GM18505 (cell line): Measurements from ENCODE around the gene HNRNPUL1.
"Not testable (repeated sequence)": the region's sequence is repeated elsewhere in the genome, so short reads cannot be mapped to it uniquely, and the experiment has no call there.

Experiments used
- ATAC-seq: cut with Tn5 transposase; IDR thresholded peaks from one replicate; pipeline ENCODE4 v1.9.1; 2021; ENCODE audit not compliant: unreplicated experiment
- POLR2A ChIP-seq: IDR thresholded peaks from 4 replicates; pipeline ENCODE4 v1.6.1; 2011; ENCODE audit warnings: borderline replicate concordance; ENCODE audit not compliant: insufficient read depth, insufficient read length; ENCODE audit errors: extremely low read depth

HNRNPUL1 gene

DNA sequence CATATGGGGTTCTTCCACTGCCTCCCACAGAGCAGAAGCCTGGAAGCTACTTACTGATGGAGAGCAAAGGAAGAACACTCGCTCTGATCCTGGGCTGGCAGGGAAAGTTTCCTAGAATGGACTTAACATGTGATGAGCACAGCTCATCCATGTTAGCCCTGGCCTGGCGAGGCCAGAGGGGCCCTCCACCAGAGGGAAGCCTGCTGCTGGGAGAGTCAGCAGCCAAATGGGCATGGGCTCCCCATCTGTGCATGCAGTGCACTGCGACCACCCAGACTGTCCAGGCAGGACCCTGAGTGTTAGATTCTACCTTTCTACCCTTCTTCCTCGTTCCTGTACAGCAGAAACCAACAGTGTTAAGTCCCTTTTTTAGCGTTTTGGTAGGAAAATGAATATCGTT lies 8.9 kb downstream of the HNRNPUL1 start:
- no peak for ATAC-seq
- no peak for TF ChIP-seq POLR2A

DNA sequence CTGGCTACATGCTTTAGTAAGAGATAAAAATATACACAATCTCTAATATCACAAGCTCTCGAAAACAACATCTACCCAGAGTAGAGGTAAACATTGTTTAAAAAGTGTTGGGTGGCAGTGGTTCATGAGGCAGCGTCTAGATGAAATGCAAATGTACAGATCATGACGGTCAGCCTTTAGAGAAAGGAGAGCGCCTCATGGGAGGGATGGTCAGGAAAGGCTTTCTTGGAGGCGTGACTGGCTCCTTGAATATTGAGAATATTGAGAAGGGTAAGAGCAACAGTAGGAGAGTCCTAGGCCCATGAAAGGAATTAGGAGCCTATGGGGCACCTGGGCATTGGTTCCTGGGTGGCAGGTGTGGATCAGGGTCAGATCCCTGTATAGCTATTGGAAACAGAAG lies 10.6 kb downstream of the HNRNPUL1 start:
- no peak for TF ChIP-seq POLR2A
- no peak for ATAC-seq

DNA sequence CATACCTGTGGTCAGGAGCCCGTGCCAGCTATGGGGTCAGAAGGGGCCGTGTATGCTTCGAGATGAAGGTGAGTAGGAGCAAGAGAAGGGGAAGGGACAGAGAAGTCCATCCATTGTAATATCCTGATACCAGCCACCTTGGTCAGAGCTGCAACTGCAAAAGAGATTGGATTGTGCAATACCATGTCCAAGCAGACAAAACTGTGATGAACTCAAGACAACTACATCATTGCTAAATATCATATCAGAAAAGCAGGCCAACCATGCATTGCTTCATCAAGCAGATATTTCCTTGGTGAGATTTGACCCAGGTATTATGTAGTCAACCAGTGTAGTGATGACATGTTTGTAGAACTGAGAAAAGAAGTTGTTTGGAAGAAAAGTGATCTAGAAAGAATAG lies 12.1 kb downstream of the HNRNPUL1 start:
- no peak for TF ChIP-seq POLR2A
- no peak for ATAC-seq

DNA sequence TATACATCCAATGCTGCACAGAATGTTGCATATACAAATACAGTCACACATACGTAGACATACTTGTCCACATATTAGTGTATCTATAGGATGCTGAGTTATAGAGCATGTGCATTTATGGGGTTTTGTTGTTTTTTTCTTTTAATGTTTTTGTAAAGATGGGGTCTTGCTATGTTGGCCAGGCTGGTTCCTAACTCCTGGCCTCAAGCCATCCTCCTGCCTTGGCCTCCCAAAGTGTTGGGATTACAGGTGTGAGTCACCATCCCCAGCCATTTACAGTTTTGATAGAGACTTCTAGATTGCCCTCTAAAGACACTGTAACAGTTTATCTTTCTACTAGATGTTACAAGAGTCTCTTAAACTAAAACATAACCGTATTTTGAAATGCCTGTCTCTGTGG lies 14.3 kb downstream of the HNRNPUL1 start:
- TF ChIP-seq POLR2A: no peak
- no peak for ATAC-seq

DNA sequence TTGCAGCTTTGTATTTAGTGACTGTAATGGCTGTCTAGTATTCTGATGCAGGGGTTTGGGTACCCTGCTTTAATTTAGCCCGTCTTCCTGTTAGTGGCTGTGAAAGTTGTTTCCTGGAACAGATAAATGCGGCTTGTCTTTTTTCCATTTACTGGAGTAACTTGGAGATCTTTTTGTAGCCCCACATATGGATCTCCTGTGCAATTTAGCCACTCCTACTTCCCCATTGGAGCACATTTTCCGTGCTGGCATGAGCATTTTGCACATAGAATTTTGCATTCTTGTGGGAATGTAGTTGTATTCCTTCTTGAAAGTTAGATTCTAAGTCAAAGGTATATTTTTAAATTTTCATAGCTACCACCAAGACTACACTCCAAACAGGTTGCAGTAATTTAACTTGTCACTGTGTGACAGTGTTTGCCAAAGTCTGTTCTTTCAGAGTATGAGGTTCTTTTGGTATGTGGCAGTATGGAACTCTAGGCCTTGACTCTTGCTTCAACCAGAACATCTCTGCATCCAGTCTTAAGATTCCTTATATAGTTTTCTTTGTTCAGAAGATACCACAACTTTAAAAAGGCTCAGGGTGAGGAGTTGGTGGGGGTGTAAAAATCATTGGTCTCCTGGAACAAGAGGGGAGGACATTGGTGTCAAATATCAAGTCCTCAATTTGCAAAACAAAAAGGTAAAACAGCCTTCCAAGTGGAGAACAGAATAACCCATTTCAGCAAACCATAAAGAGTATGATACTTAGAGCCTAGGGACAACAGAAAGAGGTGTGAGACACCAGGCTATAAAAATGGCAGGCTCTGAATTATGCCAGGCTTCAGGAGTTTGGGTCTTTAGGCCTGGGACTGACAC lies 24.7 kb downstream of the HNRNPUL1 start:
- no peak for ATAC-seq
- TF ChIP-seq POLR2A: no peak

DNA sequence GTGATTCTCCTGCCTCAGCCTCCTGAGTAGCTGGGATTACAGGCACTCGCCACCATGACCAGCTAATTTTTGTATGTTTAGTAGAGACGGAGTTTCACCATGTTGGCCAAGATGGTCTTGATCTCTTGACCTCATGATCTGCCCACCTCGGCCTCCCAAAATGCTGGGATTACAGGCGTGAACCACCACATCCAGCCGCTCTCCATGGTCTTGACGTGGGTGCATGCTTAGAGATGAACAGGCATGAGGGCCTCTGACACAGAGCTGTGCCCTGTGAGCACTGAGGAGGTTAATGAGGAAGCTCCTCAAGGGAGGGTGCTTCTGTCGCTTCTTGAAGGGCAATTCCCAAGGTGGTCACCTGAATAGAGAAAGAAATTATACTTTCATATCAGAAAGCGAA lies 25.6 kb downstream of the HNRNPUL1 start:
- ATAC-seq: not testable (repeated sequence)

DNA sequence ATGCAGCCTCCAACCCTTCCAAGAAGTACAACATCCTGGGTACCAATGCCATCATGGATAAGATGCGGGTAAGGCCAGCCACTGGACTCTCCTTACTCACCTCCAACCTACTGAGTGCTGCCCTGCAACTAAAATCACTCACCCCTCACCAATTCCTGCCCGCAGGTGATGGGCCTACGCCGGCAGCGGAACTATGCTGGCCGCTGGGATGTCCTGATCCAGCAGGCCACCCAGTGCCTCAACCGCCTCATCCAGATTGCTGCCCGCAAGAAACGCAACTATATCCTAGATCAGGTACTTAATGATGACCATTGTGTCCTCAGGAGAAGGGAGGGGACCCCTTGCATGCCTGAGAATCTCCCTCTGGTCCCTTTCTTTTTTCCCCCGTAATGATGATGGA lies 30.2 kb downstream of the HNRNPUL1 start:
- no peak for TF ChIP-seq POLR2A
- no peak for ATAC-seq

DNA sequence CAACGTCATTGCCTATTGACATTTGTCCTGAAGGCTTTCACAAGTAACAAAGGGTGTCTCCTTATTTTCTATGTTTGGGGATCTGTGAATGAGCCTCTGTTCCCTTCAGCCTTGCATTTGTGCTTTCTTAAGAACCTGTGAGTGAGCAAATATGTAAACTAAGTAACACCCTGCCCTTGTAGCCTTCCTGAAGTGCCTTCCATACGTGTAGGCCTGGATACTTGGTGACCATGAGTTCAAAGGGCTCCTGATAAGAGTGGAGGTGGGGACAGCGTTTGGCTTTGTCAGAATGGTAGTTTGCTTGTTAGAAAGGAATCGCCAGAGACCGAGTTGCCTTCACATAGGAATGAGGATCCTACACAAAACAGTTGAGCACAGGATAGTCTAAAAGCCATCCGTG lies 31.3 kb downstream of the HNRNPUL1 start:
- TF ChIP-seq POLR2A: no peak
- ATAC-seq: no peak

DNA sequence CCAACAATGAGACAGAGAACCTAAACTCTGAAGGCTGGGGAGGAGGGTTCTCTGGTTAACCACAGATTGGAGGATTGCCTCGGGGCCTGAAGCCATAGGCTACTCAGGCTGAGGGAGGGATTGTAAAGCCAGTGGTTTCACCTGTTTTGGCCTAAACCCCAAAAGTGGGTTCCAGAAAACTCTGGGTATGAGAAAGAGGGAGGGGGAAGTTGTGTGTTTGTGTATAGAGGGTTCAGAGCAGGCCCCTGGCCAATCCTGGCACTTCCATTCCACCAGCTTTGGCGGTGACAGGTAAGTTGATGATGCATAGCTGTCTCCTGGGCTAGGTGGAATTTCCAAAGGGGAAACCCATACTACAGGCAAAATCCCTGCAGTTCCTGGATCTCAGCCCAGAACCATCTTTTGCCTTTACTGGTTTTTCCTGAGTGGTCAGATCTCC lies 32.3 kb downstream of the HNRNPUL1 start:
- no peak for TF ChIP-seq POLR2A
- no peak for ATAC-seq

DNA sequence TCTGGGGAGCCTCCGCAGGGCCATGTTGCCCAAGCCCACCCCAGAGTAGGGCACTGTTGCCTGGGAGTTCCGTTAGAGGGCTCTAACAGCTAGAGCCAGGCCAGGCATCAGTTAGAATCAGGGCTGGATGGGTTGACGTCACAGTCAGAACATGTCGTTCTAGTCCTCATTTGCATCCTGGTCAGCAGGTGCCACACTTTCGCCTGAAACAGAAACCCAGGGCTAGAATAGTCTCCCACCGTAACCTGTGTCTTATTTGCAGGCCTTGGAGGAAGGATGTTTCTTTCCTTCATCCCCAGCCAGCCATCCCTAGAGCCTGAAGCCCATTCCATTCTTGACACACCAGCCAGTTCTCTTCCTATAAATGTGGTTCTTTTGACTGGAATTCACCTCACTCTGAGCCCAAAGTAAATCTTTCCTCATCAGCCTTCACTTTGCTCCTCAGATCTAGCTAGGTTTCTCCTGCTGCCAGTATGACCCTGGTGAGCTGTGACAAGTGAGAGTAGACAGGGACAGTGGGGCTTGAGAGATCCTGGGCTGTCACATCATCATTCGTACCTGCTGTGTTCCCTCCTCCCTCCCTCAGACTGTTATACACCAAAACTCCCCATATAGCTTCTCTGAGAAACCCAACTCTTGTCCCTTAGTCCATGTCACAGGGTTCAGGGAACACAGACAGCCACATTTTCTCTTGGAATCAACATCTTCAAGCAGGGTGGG lies 33.6 kb downstream of the HNRNPUL1 start:
- ATAC-seq: peak; percentile 62
- peak; percentile 56 for TF ChIP-seq POLR2A

DNA sequence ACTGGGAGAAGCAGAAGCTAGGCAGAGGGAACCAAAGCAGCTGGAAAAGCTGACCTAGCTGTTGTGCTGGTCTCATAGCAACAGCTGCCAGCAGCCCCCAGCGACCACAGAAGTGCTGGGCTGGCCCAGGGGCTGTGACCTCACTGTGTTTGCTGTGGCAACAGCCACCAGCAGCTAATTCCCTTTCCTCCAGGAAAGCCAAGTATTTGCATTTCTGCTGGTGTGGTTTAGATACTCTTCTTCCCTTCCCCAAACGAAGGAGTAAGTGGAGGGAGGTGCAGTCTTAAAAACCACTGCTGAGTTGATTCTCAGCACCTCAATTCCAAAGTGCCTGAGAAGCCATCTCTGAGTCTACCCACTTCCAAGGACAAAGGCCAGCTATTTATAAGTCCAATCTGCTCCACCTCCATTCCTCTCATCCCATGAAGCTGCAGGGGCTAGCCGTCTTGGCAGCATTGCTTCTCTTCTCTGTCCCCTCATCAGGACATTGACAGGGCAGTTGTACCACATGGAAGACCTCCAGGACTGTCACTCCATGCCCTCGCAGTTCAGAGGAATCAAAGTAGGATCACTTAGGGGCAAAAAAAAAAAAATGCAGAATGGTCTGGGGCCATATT lies 34.3 kb downstream of the HNRNPUL1 start:
- TF ChIP-seq POLR2A: no peak
- ATAC-seq: no peak

DNA sequence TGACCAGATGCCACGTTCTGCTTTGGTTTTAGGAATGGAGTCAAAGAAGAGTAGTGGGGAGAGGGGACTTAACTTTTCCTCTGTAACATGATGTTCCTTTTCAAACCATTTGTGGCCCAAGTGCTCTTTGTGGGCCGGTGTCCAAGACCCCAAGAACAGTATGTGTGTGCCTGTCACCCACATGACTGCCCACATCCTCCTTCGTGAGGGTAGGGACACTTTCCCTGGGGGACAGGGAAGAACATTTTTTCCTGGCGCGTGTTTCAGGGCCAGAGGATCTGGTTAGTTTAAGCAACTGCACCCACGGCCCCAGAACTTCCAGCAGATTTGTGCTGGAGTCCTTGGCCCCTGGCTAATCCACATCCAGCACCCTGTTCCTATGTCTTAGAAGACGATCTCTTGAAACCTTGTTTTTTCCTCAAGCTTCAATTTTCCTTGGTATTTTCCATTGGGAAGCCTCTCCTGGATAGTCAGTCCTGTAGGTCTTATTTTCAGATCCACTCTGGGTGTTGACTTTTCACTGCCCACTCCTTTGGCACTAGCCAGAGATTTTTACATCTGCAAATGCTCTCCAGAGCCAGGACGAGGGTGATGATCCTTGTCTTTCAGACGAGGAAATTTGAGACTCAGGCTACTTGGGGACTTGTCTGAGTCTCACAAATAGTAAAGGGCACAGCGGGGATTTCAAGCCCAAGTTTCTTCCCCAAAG lies 35.0 kb downstream of the HNRNPUL1 start:
- ATAC-seq: no peak
- TF ChIP-seq POLR2A: no peak

DNA sequence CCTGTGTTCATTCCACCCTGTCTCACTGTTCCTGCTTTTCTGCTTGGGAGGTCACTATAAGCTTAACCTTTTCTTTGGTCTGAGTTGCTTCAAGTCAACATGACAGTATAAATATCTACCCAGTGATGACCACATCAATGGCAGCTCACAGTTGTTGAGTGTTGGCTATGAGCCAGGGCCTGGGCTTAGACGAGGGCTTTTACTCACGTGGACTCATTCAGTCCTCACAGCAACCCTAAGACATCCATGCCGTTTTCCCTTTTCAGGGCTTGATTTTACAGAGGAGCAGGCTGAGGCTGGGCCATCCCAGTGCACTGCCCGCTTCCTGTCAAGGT lies 35.5 kb downstream of the HNRNPUL1 start:
- TF ChIP-seq POLR2A: no peak
- no peak for ATAC-seq
